CD4-positive, alpha-beta T cell treated with Interferon alpha-2 for 1 hour (primary cell): ENCODE measurements around the gene METTL2B.
"Not testable (repeated sequence)": the region's sequence is repeated elsewhere in the genome, so short reads cannot be mapped to it uniquely, and the experiment has no call there.

Experiments
- DNase-seq, 2 donors: peaks; one replicate each; pipeline ENCODE4 v3.0.0-alpha.2; 2020 to 2022

METTL2B gene

GRCh38 chr7:128455543-128456254 lies 20.8 kb upstream of the METTL2B start, which contains the start of gene HILPDA:
Gene HILPDA, plus strand, starts transcription at chr7:128455878. Its CDS starts 1,391 bp downstream, at chr7:128457269.
- DNase-seq: peak; percentile 94 to 95

GRCh38 chr7:128456255-128456725 lies 20.3 kb upstream of the METTL2B start:
- DNase-seq: no peak

- not testable (repeated sequence) for DNase-seq
Observed at GRCh38 chr7:128457385-128457784, 19.2 kb upstream of the METTL2B start.

- no peak for DNase-seq
Observed at GRCh38 chr7:128458956-128459355, 17.6 kb upstream of the METTL2B start.

- peak; percentile 78 to 85 for DNase-seq
Observed at GRCh38 chr7:128459394-128459878, 17.1 kb upstream of the METTL2B start.

GRCh38 chr7:128462460-128462859 lies 14.1 kb upstream of the METTL2B start:
- no peak for DNase-seq

GRCh38 chr7:128463345-128463744 lies 13.2 kb upstream of the METTL2B start:
- DNase-seq: not testable (repeated sequence)

- not testable (repeated sequence) for DNase-seq
Observed at GRCh38 chr7:128463933-128464332, 12.6 kb upstream of the METTL2B start.

GRCh38 chr7:128466871-128467270 lies 9.7 kb upstream of the METTL2B start:
- DNase-seq: not testable (repeated sequence)

GRCh38 chr7:128477336-128477690 lies 765 bp downstream of the METTL2B start:
- not testable (repeated sequence) for DNase-seq

- DNase-seq: not testable (repeated sequence)
Observed at GRCh38 chr7:128479082-128479481, 2.5 kb downstream of the METTL2B start.

GRCh38 chr7:128488134-128488533 lies 11.6 kb downstream of the METTL2B start:
- not testable (repeated sequence) for DNase-seq

GRCh38 chr7:128497405-128497804 lies 20.9 kb downstream of the METTL2B start:
- DNase-seq: no peak

- not testable (repeated sequence) for DNase-seq
Observed at GRCh38 chr7:128505416-128505815, 28.9 kb downstream of the METTL2B start.

- peak; percentile 2 to 47 for DNase-seq
Observed at GRCh38 chr7:128506819-128507218, 30.3 kb downstream of the METTL2B start.

- DNase-seq: not testable (repeated sequence)
Observed at GRCh38 chr7:128507321-128507993, 30.9 kb downstream of the METTL2B start.

- DNase-seq: not testable (repeated sequence)
Observed at GRCh38 chr7:128511692-128512091, 35.1 kb downstream of the METTL2B start.

GRCh38 chr7:128515232-128515631 lies 38.7 kb downstream of the METTL2B start:
- DNase-seq: not testable (repeated sequence)

- not testable (repeated sequence) for DNase-seq
Observed at GRCh38 chr7:128517023-128517422, 40.5 kb downstream of the METTL2B start.

- peak; percentile 76 to 86 for DNase-seq
Observed at GRCh38 chr7:128523226-128523931, 46.8 kb downstream of the METTL2B start.

- not testable (repeated sequence) for DNase-seq
Observed at GRCh38 chr7:128523932-128524524, 47.5 kb downstream of the METTL2B start.

GRCh38 chr7:128525584-128525983 lies 49.0 kb downstream of the METTL2B start:
- DNase-seq: not testable (repeated sequence)

- not testable (repeated sequence) for DNase-seq
Observed at GRCh38 chr7:128526062-128526466, 49.5 kb downstream of the METTL2B start.
